Bronchial epithelial cell (primary cell): ENCODE measurements around the gene LDLRAD3. TPM values are rescaled to one million over a fixed set of nuclear protein-coding genes. Genes with fewer than 3 reads are reported as not detected.

Source experiments
- DNase-seq: peaks from one replicate; pipeline ENCODE4 v3.0.0-alpha.2; 2010; ENCODE audit warnings: low read depth
- FAIRE-seq: peaks from 2 replicates; lab custom pipeline; 2011; peaks lifted over from hg19 to GRCh38; lab: Jason Lieb, UNC
- H3K27me3 ChIP-seq: 2 replicates; pipeline ENCODE4 v1.5.1; 2011; ENCODE audit warnings: low read length; ENCODE audit not compliant: control insufficient read depth, insufficient read depth
- H3K36me3 ChIP-seq: 2 replicates; pipeline ENCODE4 v1.5.1; 2011; ENCODE audit warnings: low read length; ENCODE audit not compliant: control insufficient read depth, insufficient read depth
- H3K4me3 ChIP-seq: 2 replicates; pipeline ENCODE4 v1.5.1; 2011; ENCODE audit warnings: mild to moderate bottlenecking, low read depth, low read length, control low read depth
- CTCF ChIP-seq: IDR thresholded peaks from 2 replicates; pipeline ENCODE4 v1.5.1; 2011; ENCODE audit warnings: mild to moderate bottlenecking, moderate library complexity, low read length, control low read depth, inconsistent platforms; ENCODE audit not compliant: insufficient read depth, severe bottlenecking
- total RNA-seq: library from RNA; depleted of rRNA; stranded (reverse); fragments of >200 nt; gene quantifications from 2 replicates; pipeline ENCODE4 v1.2.1, GENCODE V29; 2014

Gene LDLRAD3
- total RNA-seq, 1 donor from 2014 or later, result 4.7 TPM

- TF ChIP-seq CTCF, result no peak
- Histone ChIP-seq H3K4me3 (no peak overlapping the region), H3K27me3 (no peaks in the 10 kb centered on the region), H3K36me3 (no peaks in the 10 kb centered on the region)
- FAIRE-seq (no peak), DNase-seq (no peak)
Observed at GRCh38 chr11:35935390-35935789, 8.5 kb upstream of the LDLRAD3 start.

- no peaks in the 10 kb centered on the region for H3K36me3 ChIP-seq
- FAIRE-seq (no peak), DNase-seq (no peak)
- no peaks in the 10 kb centered on the region for H3K27me3 ChIP-seq
- TF ChIP-seq CTCF, result no peak
- no peak overlapping the region for H3K4me3 ChIP-seq
Observed at GRCh38 chr11:35937111-35937510, 6.8 kb upstream of the LDLRAD3 start.

GRCh38 chr11:35937700-35938099, 6.2 kb upstream of the LDLRAD3 start:
- Histone ChIP-seq H3K4me3 (no peak overlapping the region), H3K27me3 (no peaks in the 10 kb centered on the region), H3K36me3 (no peaks in the 10 kb centered on the region)
- FAIRE-seq, result no peak
- no peak for TF ChIP-seq CTCF
- DNase-seq, result no peak

GRCh38 chr11:35938231-35938630, 5.6 kb upstream of the LDLRAD3 start:
- H3K4me3 ChIP-seq, result no peak overlapping the region
- H3K36me3 ChIP-seq, result no peaks in the 10 kb centered on the region
- FAIRE-seq (no peak), DNase-seq (no peak)
- no peak for TF ChIP-seq CTCF
- no peaks in the 10 kb centered on the region for H3K27me3 ChIP-seq

- FAIRE-seq (no peak), DNase-seq (no peak)
- Histone ChIP-seq H3K36me3 (no peaks in the 10 kb centered on the region), H3K27me3 (no peaks in the 10 kb centered on the region), H3K4me3 (peak overlapping the region; percentile 54)
- TF ChIP-seq CTCF, result no peak
Observed at GRCh38 chr11:35943309-35943708, 553 bp upstream of the LDLRAD3 start.

- FAIRE-seq (no peak), DNase-seq (no peak)
- Histone ChIP-seq H3K36me3 (no peaks in the 10 kb centered on the region), H3K27me3 (no peaks in the 10 kb centered on the region), H3K4me3 (peak overlapping the region; percentile 54)
- no peak for TF ChIP-seq CTCF
Observed at GRCh38 chr11:35944503-35945136, 758 bp downstream of the LDLRAD3 start.
